ENCODE results near the gene CCDC187. TPM values are rescaled to one million over a fixed set of nuclear protein-coding genes. Genes with fewer than 3 reads are reported as not detected.

CCDC187 gene
- total and polyA plus RNA-seq, 2 of the 8 experiments (the other 6 are each of a cell fraction or from before 2014, with no cell fraction given) = 0.02 TPM; not detected in 1

- TF ChIP-seq, protein P1, sequence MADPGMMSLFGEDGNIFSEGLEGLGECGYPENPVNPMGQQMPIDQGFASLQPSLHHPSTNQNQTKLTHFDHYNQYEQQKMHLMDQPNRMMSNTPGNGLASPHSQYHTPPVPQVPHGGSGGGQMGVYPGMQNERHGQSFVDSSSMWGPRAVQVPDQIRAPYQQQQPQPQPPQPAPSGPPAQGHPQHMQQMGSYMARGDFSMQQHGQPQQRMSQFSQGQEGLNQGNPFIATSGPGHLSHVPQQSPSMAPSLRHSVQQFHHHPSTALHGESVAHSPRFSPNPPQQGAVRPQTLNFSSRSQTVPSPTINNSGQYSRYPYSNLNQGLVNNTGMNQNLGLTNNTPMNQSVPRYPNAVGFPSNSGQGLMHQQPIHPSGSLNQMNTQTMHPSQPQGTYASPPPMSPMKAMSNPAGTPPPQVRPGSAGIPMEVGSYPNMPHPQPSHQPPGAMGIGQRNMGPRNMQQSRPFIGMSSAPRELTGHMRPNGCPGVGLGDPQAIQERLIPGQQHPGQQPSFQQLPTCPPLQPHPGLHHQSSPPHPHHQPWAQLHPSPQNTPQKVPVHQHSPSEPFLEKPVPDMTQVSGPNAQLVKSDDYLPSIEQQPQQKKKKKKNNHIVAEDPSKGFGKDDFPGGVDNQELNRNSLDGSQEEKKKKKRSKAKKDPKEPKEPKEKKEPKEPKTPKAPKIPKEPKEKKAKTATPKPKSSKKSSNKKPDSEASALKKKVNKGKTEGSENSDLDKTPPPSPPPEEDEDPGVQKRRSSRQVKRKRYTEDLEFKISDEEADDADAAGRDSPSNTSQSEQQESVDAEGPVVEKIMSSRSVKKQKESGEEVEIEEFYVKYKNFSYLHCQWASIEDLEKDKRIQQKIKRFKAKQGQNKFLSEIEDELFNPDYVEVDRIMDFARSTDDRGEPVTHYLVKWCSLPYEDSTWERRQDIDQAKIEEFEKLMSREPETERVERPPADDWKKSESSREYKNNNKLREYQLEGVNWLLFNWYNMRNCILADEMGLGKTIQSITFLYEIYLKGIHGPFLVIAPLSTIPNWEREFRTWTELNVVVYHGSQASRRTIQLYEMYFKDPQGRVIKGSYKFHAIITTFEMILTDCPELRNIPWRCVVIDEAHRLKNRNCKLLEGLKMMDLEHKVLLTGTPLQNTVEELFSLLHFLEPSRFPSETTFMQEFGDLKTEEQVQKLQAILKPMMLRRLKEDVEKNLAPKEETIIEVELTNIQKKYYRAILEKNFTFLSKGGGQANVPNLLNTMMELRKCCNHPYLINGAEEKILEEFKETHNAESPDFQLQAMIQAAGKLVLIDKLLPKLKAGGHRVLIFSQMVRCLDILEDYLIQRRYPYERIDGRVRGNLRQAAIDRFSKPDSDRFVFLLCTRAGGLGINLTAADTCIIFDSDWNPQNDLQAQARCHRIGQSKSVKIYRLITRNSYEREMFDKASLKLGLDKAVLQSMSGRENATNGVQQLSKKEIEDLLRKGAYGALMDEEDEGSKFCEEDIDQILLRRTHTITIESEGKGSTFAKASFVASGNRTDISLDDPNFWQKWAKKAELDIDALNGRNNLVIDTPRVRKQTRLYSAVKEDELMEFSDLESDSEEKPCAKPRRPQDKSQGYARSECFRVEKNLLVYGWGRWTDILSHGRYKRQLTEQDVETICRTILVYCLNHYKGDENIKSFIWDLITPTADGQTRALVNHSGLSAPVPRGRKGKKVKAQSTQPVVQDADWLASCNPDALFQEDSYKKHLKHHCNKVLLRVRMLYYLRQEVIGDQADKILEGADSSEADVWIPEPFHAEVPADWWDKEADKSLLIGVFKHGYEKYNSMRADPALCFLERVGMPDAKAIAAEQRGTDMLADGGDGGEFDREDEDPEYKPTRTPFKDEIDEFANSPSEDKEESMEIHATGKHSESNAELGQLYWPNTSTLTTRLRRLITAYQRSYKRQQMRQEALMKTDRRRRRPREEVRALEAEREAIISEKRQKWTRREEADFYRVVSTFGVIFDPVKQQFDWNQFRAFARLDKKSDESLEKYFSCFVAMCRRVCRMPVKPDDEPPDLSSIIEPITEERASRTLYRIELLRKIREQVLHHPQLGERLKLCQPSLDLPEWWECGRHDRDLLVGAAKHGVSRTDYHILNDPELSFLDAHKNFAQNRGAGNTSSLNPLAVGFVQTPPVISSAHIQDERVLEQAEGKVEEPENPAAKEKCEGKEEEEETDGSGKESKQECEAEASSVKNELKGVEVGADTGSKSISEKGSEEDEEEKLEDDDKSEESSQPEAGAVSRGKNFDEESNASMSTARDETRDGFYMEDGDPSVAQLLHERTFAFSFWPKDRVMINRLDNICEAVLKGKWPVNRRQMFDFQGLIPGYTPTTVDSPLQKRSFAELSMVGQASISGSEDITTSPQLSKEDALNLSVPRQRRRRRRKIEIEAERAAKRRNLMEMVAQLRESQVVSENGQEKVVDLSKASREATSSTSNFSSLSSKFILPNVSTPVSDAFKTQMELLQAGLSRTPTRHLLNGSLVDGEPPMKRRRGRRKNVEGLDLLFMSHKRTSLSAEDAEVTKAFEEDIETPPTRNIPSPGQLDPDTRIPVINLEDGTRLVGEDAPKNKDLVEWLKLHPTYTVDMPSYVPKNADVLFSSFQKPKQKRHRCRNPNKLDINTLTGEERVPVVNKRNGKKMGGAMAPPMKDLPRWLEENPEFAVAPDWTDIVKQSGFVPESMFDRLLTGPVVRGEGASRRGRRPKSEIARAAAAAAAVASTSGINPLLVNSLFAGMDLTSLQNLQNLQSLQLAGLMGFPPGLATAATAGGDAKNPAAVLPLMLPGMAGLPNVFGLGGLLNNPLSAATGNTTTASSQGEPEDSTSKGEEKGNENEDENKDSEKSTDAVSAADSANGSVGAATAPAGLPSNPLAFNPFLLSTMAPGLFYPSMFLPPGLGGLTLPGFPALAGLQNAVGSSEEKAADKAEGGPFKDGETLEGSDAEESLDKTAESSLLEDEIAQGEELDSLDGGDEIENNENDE (IDR thresholded peaks at IDR 0.05; ENCODE audit: insufficient replicate concordance, low read length) = no peak
- TF ChIP-seq YY1 (IDR thresholded peaks at IDR 0.05; ENCODE audit: low read depth, low read length) (no peak), CEBPB (IDR thresholded peaks at IDR 0.05; ENCODE audit: low read depth, low read length) (no peak), BRCA1 (IDR thresholded peaks at IDR 0.05; ENCODE audit: low read depth, low read length) (no peak), USF2 (IDR thresholded peaks at IDR 0.05; ENCODE audit: low read length) (no peak), SIRT6 (IDR thresholded peaks at IDR 0.05; ENCODE audit: low read length) (no peak), NRF1 (IDR thresholded peaks at IDR 0.05; ENCODE audit: low read depth, low read length) (no peak), CTBP2 (IDR thresholded peaks at IDR 0.05; ENCODE audit: borderline replicate concordance, insufficient read depth, insufficient read length, low read length) (no peak), CREB1 (IDR thresholded peaks at IDR 0.05) (no peak), EGR1 (IDR thresholded peaks at IDR 0.05; ENCODE audit: borderline replicate concordance, low read depth, low read length) (no peak)
- TF ChIP-seq, protein P2, sequence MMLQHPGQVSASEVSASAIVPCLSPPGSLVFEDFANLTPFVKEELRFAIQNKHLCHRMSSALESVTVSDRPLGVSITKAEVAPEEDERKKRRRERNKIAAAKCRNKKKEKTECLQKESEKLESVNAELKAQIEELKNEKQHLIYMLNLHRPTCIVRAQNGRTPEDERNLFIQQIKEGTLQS (IDR thresholded peaks at IDR 0.05; ENCODE audit: insufficient read depth, low read depth, low read length) = no peak
Observed at GRCh38 chr9:136207616-136208015, 96.3 kb downstream of the CCDC187 start (continued).
